NCI-H2107 (cell line): ENCODE measurements around the gene C3orf70.

Experiments used
- DNase-seq: peaks from one replicate; lab custom pipeline; 2025; lab: John Stamatoyannopoulos, UW

The C3orf70 gene

DNA sequence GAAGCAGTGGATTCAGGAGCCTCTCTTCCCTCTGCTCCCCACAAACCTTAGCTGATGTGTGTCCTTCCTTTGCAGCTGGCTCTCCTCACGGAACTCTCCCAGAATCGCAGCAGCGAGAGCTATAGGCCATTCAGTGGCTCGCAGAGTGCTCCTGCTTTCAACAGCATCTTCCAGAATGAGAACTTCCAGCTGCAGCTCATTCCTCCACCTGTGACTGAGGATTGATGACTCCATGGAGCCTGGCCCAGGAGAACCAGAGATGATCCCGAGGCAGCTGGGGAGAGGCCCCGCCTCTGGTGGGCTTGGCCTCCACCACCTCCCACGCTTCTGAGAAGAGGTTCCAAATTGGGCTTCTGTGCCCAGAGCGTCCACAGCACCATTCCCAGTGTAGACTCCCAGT, 101.1 kb downstream of the C3orf70 start:
- no peak for DNase-seq

DNA sequence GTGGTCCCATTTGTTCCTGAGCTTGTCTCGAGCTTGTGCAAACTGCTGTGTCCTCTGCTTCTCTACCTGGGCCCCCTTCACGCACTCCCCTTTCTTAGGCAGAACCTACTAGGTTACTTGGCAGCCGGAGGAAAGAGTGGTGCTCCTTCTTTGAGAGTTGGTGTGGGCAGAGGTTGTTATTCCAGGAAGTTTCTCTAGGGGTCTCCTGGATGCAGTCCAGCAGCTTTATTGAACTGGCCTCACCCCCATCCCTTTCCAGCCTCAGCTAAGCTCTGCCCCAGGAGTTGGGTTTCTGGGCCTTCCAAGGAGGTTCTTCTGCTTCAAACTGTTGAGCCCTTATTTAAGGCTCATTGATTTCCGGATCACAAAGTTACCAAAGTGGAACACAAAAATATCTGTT, 103.2 kb downstream of the C3orf70 start:
- no peak for DNase-seq

DNA sequence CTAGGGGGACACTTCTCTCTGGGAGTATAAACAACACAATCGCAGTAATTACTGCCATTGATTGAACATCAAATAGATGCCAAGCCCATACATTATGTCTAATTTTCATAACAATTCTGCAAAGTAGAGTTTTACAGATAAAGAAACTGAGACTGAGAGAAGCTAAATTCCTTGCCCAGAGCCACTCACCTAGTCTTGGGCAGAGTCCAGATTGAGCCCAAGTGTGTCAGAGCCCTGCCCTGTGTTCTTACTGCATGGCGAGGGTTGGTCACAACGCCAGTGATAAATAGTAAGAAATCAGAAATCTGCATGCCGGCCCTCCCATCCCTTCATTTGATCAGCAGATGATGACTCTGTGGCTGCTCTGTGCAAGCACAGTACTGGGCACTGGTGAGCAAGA, 106.3 kb downstream of the C3orf70 start:
- no peak for DNase-seq

DNA sequence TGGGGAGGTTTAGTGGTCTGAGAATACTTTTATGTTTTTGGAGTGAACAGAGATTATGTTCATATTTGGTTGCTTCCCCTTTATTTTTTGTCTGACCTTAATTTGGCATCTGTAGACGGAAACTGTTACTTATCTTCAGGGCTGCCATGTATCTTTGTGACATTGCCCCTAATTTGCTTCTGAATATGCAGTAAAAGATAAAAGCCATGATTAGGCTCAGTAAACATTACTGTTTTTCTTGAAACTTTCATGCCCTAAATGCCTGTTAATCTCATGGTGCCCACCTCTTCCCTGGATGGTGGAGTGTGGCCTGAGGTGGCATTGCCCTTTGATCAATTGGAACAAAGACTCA, 106.7 kb downstream of the C3orf70 start:
- no peak for DNase-seq

DNA sequence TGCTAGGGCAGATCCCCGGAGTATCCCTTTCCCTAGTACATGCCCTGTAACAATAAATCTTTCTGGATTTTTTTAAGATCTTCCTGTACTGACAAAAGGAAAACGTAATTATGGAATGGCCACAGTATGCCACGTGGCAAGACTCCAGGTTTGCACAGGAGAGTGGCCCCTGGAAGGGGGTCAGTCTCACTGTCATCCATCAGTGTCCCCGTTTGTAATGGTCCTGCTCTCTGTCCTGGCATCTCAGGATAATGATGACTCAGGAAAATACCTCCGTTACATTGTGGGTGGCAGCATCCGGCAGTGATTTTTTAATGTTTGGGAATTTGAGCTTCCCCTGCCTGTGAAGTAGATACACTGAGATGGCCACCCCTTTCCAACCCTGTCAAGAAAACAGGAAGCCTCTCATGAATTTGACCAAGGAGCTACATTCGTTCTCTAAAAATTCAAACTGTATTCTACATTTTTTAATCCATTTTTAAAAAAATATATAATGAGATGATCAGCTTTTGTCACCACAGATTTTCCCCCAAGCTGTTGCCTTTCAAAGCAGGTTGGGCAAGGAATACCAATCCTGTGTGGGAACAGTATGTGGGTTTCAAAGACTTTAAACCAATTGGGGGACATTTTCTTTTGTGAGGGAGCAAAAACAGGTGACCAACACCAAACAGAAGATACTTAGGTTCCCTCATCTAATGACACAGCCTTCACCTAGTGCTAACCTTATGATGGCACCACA, 110.4 kb downstream of the C3orf70 start:
- DNase-seq, result no peak

DNA sequence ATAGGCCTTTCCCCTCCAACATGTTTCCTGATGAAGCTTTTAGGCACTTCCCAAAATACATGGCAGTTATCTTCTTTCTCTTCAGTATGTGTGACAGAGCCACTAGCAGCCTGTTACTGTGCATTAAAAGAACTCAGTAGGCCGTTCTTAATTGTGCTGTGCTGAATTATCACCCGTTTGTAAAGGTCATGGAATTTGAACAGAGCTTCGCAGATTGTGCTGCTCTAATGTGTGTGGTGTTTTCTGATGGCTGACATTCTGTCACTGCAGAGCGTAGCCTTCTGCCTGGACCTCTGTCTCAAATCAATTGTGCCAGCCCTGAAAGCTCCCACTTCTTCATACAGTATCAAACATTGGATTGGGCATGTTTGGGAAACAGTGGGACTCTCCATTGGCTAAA, 111.3 kb downstream of the C3orf70 start:
- no peak for DNase-seq

DNA sequence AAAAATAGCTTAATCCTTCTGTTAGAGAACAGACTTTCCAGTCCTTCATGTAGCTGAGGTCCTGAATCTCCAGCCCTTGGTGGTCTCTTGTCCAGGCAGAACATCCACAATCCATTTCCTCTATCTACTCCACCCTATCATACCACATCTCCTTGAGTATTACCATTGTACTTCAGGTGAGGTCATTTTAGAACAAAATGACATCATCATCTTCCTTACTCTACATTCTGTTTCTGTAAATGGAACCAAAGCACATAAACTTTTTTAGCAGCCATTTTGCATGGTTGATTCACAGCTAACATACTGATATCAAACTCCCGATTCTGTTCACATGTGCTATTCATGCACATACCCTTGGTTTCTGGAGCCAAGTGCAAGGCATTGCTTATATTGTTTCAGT, 112.4 kb downstream of the C3orf70 start:
- no peak for DNase-seq

DNA sequence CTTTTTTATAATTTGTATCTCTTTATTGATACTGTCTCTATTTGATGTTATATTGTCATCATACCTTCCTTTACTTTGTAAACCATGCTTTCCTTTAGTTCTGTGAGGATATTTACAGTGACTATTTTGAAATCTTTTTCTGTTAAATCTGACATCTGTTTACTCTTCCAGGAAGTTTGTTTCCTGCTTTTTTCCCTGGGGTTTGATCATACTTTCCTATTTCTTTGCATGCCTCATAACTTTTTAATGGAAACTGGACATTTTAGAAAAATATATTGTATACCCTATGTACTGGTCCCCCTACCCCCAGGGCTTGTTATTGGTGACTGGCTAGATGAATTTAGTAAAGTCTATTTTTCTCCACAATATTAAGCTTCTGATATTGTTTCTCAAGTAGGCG, 115.1 kb downstream of the C3orf70 start:
- no peak for DNase-seq

DNA sequence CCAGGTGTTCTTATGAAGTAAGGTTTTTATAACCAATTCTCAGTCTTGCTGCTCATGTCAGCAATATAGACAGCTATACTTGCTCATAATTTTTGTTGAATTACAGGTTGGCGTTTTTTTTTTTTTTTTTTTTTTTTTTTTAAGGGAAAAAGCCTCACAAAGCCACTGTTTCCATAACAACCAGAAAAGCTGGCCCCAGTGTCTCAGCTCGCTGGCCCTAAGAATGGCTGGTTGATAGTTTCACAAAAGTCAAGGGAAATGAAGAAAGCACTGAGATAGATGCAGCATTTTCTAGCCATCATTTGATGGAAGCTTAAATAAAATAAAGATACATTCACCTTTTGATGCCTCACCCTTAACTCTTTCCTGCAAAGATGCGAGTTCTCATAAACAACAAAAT, 121.9 kb downstream of the C3orf70 start:
- DNase-seq, result no peak

DNA sequence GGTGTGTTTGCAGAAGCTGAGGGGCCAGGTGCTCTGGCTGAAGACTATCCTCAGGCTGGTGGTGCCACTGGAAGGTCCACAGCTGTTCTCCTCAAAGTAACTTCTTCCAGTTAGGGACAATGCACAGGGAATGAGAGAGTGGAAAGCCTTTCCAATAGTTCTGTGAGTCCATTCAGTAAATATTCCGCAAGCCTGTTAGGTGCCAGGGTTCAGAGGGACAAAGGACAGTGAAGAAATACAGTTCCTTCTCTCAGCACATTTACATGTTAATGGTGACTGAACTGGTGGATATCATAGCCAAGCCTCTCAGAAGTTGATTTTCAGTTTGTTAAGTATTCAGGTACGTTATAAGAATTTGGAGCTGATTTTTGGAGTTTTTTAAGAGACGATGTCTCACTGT, 122.5 kb downstream of the C3orf70 start:
- DNase-seq, result no peak

DNA sequence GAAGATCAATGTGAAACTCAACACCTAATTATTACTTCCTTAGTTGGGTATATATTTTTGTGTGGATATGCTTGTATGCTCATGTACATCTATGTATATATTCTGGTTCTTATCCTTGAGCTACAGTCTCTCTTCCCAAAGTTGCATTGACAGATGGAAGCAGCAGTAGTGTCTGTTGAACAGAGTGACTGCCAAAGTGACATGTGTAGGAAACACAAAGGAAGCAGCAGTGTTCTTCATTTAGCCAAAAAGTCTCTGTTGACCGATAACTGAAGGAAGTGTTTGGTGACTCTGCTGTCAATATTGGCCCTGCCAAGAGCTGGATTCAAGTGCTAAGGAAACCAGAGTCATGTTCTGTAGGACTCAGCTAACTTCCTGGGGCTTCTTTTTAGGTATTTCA, 123.8 kb downstream of the C3orf70 start:
- DNase-seq, result no peak

DNA sequence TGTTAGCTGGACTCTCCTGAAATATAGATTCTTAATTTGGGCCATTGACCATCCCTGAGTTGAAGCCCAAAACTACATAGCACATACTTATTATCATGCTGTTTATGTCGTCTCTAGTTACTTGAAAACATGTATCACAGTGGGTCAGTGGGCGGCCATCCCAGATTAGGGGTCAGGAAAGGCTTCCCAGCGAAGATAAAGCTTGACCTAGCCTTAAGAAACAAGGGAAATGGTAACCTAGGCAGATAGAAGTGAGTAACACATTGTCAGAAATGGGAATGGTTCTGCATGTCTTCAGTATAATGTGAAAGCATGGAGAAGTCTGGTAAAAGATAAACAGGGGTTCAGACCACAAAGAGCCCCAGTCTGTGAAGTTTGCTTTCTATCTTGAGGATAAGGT, 124.7 kb downstream of the C3orf70 start:
- no peak for DNase-seq
